Testis (tissue), 2 donors: ENCODE data around the gene OBSCN.

Experiments
- POLR2A ChIP-seq: fragments of 450-650 bp; IDR thresholded peaks from one replicate; pipeline ENCODE4 v1.6.1; 2017; ENCODE audit warnings: antibody characterized with exemption, mild to moderate bottlenecking, moderate library complexity
- TF ChIP-seq, protein P1 (sequence below), 3 experiments: fragments of 450-650 bp in 2 of 3; fragments of 200-600 bp in 1 of 3; sonication (generic) in 1 of 3; IDR thresholded peaks; one replicate each; pipeline ENCODE4 v1.5.1; 2016 to 2019; ENCODE audit warnings: antibody characterized with exemption in 3 of 3, mild to moderate bottlenecking in 2 of 3, moderate library complexity in 1 of 3

DNA sequence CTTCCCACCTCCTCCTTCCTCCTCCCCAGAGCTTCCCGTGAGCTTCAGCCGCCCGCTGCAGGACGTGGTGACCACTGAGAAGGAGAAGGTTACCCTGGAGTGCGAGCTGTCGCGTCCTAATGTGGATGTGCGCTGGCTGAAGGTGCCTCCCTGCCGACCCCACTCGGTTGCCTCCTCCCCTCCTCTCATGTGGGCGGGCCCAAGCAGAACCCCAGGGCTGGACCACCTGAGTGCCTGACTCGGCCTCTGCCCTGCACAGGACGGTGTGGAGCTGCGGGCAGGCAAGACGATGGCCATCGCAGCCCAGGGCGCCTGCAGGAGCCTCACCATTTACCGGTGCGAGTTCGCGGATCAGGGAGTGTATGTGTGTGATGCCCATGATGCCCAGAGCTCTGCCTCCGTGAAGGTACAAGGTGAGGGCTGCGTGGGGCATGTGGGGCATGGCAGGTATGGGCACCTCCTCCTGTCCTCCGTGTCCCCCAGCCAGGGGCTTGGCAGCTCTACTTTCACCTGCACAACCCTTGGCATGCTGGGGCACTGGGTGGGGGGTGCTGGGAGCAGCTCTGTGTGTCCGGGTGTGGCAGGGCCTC is 69.2 kb downstream of the OBSCN start:
- TF ChIP-seq, protein P1, sequence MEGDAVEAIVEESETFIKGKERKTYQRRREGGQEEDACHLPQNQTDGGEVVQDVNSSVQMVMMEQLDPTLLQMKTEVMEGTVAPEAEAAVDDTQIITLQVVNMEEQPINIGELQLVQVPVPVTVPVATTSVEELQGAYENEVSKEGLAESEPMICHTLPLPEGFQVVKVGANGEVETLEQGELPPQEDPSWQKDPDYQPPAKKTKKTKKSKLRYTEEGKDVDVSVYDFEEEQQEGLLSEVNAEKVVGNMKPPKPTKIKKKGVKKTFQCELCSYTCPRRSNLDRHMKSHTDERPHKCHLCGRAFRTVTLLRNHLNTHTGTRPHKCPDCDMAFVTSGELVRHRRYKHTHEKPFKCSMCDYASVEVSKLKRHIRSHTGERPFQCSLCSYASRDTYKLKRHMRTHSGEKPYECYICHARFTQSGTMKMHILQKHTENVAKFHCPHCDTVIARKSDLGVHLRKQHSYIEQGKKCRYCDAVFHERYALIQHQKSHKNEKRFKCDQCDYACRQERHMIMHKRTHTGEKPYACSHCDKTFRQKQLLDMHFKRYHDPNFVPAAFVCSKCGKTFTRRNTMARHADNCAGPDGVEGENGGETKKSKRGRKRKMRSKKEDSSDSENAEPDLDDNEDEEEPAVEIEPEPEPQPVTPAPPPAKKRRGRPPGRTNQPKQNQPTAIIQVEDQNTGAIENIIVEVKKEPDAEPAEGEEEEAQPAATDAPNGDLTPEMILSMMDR (IDR thresholded peaks at IDR 0.05), result no peak
- TF ChIP-seq POLR2A, result no peak
